Measurements from ENCODE around the gene PRADC1.
A peak's percentile ranks its signal among the peaks of the same experiment; 100 is the strongest.

Gene PRADC1

DNA sequence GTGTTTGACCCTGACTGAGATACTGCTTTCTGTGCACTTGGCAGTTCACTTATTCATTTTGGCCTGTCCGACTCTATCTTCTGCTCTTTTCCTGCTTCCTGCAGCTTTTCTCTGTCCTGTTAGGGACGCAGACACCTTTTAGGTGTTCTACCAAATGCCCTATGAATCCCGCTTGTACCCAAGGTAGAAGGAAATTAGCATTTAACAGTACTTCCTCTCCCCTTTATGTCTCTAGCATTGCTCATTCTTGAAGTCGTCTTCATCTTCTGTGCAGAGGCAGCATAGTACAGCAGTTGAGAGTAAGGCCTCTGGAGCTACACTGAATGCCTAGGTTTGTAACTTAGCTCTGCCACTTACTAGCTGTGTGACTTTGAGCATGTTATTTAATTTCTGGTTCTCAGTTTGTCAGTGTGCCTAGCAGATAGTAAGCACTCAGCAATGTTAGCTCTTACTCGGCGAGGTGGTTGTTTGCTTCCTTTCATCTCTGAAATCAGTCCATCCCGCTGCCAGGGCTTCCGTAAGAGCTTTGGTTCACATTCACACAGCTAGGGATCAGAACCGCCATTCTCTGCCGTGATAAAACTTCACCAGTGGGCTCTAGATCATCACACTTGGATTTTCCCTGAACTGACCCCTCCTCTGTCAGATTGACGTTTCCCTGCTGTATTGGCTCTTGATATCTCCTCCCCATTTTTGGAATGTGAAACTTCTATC is 2.4 kb upstream of the PRADC1 start:
- DNase-seq (ENCODE audit: low spot score) = no peak

DNA sequence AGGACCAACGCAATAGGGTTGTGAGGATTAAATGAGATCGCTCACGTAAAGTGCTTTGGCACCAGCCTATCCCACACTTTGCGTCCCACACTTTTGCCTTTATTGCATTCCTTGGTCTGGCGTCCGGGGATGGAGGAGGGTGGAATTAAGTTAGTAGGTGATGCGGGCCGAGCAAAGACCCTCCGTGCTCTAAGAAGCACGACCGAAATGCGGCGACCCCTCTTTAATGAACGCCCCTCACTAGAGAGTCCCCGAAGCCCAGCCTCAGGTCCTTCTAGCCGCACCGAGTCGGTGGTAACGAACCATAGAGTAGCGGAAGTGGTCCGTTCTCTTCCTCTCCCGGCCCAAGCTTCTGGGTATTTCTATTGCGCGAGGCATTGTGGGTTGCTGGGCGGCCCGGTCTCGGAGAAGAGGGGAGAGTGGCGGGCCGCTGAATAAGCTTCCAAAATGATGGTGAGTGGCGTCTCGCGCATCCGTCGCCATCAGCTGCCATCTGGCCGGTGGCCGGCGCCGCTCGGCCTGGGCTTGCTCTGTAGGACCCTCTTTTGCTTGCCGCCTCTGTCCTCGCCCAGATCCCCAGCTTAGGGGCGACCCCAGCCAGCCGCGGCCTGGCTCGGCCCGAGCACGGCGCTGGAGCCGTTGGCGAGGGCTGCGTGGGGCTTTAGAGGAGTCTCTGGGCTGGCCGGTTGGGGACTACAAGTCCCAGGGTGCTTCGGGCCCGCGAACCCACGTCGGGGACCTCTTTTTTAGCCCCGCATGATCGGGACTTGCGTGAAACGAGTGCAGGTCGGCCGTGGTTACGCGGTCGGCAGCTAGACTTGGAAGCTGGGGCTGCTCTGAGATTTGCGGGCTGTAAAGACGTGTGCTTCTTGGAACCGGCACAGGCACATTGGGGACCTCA is 1.1 kb upstream of the PRADC1 start, which contains the start of gene CCT7:
Gene CCT7 (plus strand): TSS at position 377 of the 901 bp plus-strand sequence. CDS start 71 bp downstream, at position 448.
- DNase-seq (ENCODE audit: low spot score) = peak; percentile 94

GRCh38 chr2:73232403-73233153 is 461 bp downstream of the PRADC1 start:
- DNase-seq (ENCODE audit: low spot score) = no peak

GRCh38 chr2:73228631-73229030 is 4.4 kb downstream of the PRADC1 start:
- DNase-seq (ENCODE audit: low spot score) = no peak

- no peak for DNase-seq (ENCODE audit: low spot score)
Measured at GRCh38 chr2:73227086-73227485, 6.0 kb downstream of the PRADC1 start.

DNA sequence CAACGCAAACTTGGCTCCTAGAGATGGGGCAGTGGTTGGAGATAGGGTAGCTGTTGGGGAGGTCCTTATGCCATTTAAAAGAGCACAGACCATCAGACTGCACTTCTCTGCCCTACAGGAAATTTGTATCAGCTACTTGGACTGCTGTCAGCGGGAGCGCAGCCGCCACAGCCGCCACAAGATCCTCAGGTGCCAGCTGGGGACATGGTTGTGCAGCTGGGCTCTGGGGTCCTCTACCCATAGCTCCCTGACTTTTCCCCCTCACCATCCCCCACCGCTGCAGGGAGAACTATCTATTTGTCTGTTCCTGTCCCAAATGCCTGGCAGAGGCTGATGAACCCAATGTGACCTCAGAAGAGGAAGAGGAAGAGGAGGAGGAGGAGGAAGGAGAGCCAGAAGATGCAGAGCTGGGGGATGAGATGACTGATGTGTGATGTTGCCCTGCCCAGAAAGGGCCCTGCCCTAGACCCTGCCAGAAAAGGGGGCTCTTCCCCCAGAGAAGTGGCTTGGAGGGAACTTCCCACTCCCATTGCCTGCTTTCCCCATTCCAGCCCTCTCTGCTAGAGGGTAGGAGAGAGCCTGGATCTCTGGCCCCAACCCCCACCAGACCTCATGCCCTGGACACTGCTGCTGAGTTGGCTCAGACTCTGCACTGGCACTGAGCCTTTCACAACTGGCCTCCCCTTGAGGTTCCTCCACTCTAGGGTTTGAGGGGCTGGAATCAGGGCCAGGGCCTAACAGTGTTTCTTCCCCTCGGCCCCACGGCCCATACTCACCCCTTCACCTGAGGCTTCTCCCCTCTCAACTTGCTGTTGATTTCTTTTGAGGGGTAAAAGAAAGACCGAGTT is 7.3 kb downstream of the PRADC1 start:
- no peak for DNase-seq (ENCODE audit: low spot score)

- DNase-seq (ENCODE audit: low spot score) = no peak
Measured at GRCh38 chr2:73223821-73224220, 9.2 kb downstream of the PRADC1 start.

DNA sequence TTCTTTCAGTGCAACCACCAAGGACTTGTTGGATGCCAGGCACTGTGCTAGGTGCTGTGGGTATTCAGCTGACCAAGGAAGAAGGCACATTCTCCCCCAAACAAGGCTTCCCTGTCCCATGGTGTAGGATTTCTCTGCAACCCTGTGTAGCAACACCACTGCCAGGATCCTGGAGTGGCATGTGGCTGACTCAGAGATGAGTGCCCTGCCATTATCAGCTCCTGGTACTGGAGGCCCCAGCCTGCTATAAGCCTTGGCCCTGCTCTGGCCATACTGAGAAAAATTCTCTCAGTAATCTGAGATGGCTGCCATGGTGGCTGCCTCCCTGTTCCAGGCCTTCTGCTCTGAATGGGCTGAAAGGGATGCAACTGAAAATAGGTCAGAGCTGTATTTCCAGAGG is 14.7 kb downstream of the PRADC1 start:
- DNase-seq (ENCODE audit: low spot score) = no peak

GRCh38 chr2:73217826-73218225 is 15.2 kb downstream of the PRADC1 start:
- no peak for DNase-seq (ENCODE audit: low spot score)

DNA sequence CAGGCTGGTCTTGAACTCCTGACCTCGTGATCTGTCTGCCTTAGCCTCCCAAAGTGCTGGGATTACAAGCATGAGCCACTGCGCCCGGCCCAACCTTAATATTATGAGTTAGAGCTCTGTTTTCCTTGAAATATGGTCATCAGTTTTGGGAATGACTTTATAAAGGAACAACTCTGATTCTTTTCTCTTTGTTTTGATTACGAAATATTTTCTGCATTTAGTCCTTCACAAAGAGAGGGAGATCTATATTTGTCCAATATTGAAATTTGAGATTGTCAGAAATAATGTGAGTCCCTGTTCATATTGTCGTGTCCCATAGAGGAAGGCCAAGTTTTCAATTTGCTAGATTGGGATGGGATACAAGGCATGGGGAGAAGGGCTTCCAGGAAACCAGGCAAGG is 15.9 kb downstream of the PRADC1 start:
- DNase-seq (ENCODE audit: low spot score) = no peak

- no peak for DNase-seq (ENCODE audit: low spot score)
Measured at GRCh38 chr2:73215254-73215653, 17.8 kb downstream of the PRADC1 start.

- DNase-seq (ENCODE audit: low spot score) = peak; percentile 78
Measured at GRCh38 chr2:73214120-73215035, 18.7 kb downstream of the PRADC1 start, which contains the start of gene SMYD5. Gene SMYD5 (plus strand): TSS chr2:73214245. CDS start chr2:73214267, 22 bp downstream.

DNA sequence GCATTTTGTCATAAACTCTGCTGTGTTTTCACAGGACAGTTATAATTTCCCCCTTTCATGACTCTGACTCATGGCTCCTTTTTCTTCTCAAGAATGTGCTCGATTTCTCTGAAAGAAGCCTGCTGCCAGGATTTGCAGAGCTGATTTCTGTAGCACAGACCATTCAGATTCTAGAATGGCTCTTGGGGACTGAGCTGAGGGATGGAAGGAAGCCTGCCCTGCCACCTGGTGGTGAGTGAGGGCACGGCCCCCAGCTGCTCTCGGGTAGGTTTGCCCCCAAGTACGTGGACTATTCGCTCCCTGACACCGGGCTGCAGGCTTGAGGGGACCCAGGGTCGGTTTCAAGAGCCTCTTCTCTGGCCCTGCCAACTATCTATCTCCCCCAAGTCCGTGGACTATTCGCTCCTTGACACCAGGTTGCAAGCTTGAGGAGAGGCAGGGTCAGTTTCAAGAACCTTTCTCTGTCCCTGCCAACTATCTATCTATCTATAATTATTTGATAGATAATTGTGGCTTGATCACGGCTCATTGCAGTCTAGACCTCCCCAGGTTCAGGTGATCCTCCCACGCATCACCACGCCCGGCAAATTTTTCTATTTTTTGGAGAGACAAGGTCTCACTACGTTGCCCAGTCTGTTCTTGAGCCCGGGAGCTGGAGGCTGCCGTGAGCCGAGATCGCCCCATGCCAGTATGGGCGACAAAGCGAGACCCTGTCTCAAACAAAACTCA is 20.4 kb downstream of the PRADC1 start:
- peak; percentile 61 for DNase-seq (ENCODE audit: low spot score)

DNA sequence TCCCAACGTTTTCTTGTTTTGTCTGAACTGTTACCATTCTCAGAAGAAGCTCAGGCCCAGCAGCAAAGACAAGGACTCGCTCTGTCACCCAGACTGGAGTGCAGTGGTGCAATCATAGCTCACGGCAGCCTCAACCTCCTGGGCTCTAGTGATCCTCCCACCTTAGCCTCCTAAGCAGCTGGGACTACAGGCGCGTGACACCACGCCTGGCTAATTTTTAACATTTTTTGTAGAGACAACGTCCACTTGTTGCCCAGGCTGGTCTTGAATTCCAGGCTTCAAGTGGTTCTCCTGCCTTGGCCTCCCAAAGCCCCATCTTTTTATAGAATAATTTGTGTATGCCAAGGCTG is 21.0 kb downstream of the PRADC1 start:
- no peak for DNase-seq (ENCODE audit: low spot score)

- DNase-seq (ENCODE audit: low spot score) = no peak
Measured at GRCh38 chr2:73210696-73211095, 22.3 kb downstream of the PRADC1 start.

DNA sequence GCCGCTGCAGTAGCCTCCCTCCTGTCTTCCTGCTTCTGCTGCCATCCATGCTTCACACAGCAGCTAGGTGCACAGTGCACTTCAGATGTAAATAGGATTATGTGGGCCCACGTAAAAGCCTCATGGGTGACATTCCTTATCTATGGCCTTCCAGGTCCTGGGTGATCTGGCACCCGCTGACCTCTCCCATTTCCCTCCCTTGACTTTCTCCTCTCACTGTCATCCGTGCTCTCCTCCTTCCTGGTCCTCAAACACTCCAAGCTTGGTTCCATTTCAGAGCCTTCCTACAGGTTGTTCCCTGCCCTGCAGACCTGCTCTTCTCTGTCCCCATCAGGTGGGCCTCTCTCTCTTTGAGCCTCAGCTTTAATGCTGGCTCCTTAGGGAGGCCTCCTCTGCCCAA is 23.0 kb downstream of the PRADC1 start:
- DNase-seq (ENCODE audit: low spot score) = no peak

GRCh38 chr2:73208258-73208657 is 24.8 kb downstream of the PRADC1 start:
- DNase-seq (ENCODE audit: low spot score) = no peak

DNA sequence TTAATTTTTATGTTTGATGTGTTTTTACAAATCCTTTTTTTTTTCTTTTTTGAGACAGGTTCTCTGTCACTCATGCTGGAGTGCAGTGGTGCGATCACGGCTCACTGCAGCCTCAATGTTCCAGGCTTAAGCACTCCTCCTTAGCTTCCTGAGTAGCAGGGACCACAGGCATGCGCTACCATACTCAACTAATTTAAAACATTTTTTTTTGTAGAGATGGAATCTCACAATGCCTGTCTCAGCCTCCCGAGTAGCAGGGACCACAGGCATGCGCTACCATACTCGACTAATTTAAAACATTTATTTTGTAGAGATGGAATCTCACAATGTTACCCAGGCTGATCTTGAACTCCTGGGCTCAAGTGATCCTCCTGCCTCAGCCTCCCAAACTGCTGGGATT is 27.4 kb downstream of the PRADC1 start:
- no peak for DNase-seq (ENCODE audit: low spot score)

DNA sequence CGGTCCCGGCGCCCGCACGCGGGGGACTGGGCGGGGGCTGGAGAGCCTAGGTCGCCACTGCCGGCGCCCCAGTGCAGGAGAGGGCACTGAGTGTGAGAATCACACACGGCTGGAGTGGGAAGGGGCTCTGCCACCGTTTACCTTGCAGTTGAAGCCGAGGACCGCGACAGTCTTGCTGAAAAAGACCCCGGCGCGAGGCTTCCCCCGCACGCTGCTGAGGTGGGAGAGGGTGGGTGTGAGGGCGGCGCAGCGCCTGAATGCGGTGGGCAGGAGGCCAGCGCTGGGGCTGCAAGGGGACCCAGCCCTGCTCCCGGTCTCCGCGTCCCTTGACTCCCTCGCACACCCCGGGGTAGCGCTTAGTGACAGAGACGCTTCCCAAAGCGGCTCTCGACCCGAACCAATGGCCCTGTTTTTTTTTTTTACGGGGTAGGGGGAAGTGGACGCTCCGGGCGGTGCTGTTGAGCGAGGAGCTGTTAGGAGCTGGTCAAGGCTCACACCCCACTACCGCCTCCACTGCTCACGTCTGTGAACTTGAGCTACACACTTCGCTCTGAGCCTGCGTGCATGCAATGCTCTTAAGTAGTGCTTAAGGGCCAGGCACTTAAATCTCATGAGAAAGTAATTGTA is 29.9 kb downstream of the PRADC1 start:
- no peak for DNase-seq (ENCODE audit: low spot score)
